ENCODE data around the gene ROR2.

The ROR2 gene

DNA sequence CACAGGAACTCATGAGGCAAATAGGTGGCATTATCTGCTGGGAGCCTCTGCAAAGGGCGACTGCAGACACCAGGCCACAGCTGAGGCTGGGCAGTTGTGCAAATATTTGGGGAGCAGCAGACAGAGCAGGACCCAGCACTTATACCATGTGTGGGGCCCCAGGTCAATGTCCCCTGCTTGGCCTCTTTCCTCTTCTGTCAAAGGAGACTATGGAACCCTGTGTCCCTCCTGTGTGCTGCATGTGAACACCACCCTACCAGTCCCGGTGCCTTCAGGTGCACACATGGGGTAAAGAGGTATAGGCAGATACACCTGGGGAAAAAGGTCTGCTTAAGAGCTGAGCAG, 50.8 kb downstream of the ROR2 start:
- DNase-seq: no peak

DNA sequence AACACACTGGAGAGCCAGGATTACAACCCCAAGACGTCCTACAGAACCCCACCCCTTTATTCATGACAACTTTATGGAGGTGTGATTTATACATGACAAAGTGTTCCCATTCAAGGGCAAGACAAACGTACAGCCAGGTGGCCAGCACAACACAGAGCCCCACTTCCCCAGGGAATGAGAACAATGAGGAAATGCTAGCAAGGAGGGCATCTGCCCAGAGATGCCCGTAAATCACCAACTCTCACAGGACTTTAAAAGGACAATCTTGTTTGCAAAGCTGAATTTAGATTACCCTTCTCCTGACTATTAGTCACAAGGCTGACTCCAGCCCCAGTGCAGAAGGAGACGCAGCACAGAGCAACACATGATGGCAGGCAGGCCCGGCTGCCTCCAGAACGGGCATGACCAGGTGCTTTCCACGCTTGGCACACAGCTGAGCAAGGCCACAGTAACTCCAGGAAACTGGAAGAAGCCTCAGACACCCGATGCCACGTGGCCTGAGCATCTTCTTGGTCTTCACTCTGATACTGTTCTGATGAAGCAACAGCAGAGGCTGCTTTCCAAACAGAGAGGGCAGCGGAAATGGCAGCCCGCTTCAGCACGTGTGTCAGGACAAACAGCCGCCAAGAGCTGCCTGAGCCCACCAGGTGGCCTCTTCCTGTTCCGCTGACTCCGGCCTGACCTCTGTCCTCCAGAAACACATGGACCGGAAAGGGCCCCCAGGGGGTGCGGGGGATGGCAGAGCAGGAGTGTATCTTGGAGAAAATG, 51.4 kb downstream of the ROR2 start:
- DNase-seq: no peak

DNA sequence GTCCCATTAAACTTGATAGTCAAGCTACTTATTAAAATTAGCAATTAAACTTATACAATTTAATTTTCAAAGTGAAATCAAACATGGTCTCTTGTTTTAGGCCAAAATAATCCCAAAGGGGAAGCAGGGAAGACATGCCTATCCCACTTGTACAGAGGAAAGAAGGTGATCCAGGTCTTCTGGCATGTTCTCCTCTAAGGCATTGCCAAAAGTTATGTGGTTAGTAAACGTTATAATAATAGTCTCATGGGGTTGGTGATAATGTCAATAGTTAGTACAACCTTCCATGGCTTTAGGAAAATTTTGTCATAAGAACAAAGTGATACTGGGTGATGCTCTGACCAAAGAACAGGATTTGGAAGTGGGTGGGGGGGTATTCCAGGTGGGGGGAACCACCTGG, 52.8 kb downstream of the ROR2 start:
- DNase-seq: no peak

DNA sequence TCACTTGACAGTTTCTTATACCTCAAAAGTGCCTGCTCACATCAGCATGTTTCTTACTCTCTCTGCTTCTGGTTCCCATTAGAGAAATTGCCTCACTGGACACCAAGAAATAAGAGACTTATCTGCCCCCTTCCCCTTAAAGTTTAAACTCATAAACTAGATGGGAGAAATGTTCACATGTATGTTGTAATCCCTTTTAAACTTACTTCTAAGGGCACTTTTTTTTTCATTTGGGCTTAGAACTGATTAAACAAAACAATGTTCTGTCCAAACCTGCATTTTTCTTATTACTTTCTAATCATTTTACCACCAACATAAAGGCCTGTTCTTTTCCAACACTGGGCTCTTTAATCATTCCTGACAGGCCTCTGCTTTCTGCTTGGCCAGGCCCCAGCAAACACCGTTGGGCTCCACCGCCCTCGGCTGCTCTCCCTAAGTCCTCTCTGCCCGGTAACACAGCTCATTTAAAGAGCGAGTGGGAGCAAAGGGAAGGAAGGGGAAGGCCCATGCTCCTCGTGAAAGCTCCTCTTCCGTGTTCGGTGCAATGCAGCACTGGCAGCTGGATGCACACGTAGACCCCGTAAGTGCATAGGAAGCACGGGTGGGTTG, 53.4 kb downstream of the ROR2 start:
- peak; percentile 8 for DNase-seq

DNA sequence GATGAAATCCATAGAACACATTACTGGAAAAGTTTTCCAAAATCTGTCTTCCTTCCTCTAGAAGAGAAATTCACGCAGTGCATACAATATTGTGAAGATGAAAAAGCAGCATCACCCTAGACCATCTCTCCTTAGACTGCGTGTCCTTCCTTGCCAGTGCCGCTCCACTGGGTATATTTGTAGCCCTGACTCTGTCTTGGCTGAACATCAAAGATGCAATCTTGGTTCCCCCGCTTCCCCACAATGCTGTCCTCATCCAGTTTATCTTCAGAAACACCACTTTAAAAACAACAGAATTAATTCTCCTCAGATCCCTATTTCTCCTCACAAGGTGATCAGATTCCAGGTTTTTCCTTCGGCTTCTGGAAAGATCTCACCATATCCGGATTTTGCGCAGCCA, 53.9 kb downstream of the ROR2 start:
- no peak for DNase-seq

DNA sequence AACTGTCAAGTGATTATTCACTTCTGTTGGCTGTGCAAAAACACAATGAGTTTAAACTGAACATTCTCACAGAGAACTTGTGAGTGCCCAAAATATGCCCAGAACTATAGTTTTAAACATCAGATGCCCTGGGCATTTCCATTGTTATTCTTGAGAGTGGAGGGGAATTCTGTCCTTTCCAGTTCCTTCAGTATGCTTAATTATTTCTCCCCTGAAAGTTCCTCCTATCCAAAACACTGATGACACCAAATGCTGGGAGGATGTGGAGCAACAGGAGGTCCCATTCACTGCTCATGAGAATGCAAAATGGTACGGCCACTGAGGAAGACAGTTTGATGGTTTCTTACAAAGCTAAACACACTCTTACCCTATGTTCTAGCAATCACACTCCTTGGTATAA, 55.5 kb downstream of the ROR2 start:
- no peak for DNase-seq

DNA sequence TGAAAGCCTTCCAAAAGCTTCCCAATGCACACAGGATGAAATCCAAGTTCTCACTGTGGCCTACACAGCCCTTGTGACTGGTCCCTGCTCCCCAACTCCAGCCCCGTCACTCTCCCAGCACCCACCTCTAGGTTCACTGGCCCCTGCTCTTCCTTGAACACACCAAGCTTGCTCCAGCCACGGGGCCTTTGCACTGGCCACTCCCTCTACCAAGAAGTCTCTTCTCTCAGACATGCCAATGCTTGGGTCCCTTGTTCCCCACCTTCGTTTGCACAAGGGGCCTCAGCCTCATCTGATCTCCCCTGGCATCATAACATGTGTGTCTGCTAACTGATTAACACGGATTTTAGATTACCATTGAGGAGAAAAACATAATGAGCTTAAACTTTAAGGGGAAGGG, 56.0 kb downstream of the ROR2 start:
- peak; percentile 6 for DNase-seq

DNA sequence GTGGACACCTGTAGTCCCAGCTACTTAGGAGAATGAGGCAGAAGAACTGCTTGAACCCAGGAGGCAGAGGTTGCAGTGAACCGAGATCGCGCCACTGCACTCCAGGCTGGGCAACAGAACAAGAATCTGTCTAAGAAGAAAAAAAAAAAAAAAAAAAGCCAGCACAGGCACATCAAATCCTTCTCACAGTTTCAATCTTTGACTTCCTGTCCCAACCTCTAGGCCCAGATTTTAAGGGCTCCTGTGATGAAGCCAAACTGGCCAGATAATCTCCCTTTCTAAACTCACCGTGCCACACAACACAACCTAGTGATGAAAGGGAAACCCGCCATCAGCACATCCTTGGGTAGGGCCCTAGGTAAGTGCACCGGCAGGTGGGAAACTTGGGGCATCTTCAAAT, 58.1 kb downstream of the ROR2 start:
- DNase-seq: no peak

DNA sequence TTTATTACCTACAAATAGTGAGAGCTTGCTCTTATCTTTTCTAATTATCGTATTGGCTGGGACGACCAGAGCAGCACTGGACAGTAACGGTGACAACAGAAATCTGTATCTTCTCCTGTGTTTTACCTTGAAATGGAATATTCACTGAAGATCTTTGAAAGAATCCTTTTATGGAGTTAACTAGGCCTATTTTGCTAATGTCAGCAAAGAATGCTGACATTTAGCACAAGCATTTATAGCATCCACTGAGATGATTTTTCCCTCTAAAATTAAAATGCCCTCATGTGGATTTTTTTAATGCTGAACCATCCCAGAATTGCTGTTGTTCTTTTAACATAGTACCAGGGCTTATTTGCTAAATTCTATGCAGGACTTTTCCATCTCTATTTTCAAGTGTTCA, 59.4 kb downstream of the ROR2 start:
- no peak for DNase-seq

DNA sequence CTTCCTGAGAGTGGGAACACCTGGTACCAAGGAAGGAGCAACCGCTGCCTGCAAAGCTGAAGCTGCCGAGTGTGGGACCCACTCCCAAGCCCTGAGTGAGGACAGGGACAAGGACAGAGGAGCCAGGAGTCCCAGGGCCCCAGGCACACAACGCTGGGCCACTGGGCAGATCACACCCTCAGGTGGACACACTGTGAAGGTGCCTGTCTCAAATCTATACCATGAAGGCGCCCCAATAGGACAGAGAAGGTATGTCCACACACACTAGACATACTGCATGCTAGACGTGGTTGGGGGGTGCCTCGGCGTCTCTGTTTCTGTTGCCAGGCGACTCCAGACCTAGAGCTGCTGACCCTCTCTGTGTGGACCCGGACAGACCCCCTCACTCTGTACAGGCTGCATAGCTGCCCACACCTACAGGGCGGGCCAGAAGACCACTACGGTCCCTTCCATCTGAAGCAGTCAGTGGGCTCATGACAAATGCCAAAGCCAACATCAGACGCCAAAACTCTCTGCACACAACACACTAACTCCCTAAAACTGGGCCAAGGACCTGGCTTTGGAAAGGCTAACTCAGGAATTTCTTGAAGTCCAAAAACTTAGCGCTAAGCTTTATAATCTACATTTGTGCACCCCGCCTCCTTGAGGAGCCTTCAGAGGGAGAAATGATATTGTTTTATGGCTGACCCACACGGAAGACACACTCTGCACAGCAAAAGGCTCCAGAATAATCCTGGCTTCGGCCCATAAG, 60.7 kb downstream of the ROR2 start:
- no peak for DNase-seq

DNA sequence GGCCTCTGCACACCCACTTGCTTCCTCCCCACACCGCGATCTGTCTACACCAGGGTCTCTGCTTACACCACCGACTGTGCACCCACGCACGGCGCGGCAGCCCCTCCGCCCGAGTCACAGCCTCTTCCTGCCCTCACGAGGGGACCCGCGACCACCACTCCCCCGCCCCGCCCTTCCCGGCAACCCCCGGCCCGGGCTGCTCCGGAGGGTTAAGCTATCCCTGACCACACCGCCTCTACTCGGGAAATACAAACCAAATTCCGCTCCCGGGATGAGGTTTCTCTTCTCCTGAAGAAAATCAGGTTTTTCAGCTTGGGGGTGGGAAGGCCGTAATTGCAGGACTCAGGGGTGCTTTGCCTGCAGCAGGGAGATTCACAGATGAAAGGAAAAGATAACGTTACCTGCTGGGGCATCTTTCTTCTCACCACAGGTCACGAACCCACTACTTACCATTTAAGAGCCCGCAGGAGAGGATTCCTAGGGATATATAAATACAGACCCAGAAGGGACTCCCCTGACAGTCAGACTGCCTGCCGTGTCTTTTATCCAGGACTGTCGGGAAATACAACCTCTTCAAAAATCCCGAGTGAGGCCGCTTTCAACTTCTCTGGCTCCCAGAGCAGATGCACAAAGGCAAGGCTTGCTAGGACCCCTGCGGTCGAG, 63.5 kb downstream of the ROR2 start:
- no peak for DNase-seq

DNA sequence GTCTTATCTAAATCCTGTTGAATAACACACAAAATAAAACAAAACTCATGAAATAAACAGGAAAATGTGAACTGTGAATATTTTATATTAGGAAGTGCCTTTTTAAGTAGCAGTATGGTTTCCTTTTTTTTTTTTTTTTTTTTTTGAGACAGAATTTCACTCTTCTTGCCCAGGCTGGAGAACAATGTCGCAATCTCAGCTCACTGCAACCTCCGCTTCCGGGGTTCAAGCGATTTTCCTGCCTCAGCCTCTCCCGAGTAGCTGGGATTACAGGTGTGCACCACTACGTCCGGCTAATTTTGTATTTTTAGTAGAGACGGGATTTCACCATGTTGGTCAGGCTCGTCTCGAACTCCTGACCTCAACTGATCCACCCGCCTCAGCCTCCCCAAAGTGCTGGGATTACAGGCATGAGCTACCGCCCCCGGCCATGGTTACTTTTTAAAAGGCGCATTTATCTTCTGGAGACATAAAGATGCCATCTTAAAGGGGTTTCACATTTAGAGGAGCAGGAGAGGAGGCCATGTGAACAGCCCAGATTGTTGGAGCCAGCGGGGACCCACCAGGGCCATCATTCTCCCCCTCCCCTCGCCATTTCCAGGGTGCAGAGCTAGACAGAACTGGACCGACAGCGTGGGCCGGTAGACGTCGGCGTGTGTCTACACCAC, 64.1 kb downstream of the ROR2 start:
- no peak for DNase-seq

DNA sequence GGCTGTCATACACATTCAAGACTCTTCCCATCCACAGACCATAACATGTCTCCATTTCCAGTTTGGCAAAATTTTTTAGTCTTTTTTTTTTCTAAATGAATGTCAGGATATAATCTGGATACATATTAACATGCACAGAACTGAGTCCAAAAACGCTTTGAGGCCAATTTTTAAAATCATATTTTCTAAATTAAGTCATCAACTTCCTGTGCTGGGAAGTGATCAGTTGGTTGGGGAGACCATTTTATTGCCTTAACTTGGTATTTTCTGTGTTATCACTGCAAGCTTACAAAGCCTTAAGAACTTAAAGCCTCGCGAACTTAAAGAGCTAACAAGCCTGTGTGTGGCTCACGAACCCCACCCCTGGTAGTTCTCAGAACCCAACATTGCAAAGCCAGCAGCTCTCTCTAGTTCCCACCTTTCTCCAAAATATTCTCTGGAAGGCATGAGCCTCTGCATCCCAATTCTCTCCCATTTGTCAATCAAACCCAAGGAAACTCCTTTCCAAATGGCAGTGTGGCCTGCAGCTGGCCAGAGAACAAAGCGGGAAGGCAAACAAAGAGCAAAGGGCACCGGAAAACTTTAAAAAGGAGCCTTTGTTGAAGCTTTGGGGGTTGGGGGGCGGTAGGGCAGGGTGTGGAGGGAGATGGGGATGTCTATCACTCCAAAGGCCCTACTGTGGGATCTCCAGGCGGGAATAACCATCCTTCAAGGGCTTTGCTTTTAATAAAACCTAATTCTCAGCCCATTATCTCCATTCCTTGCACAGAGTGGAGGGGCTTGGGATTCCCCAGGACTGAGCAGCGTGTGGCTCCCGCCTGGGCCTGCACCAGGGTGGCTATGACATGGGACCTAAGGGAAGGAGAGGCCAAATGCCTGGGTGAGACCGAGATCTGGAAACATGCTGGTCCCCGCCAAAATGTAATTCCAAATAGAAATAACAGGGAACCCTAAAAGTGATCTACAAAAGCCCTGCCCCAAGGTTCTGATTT, 65.0 kb downstream of the ROR2 start:
- DNase-seq: no peak

DNA sequence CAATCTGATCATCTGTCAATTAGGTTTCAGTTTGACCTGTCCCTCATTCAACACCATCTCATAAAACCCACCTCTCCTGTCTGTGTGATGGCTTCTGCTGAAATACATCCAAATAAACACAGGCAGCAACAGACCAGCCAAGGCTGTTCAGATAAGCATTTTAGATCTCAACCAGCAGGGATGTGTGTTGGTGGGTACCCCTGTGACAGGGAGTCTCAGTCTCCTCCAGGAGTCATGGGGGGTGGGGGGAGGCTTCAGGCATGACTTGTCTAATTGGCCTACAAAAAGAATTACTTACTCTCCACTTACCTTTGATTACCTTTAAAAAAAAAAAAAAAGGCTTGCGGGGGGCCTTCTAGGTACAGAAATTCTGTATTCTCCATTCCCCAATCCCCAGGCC, 65.9 kb downstream of the ROR2 start:
- no peak for DNase-seq

DNA sequence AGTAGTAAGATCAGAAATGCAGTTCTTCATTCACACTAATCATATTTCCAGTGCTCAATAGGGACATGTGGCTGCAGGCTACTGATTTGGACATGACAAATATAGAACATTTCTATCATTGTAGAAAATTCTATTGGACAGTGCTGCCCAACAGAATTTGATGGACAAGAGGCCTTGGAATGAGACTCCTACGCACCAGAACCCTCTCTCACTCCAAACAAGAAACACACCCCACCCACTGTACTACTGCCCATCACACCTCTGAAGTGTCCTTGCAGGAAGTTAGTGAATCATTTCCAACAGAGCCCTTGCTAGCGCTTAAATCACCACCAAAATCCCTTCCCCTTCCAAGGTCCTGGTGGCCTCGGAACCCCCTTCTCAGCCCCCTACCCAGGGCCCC, 66.5 kb downstream of the ROR2 start:
- DNase-seq: no peak

DNA sequence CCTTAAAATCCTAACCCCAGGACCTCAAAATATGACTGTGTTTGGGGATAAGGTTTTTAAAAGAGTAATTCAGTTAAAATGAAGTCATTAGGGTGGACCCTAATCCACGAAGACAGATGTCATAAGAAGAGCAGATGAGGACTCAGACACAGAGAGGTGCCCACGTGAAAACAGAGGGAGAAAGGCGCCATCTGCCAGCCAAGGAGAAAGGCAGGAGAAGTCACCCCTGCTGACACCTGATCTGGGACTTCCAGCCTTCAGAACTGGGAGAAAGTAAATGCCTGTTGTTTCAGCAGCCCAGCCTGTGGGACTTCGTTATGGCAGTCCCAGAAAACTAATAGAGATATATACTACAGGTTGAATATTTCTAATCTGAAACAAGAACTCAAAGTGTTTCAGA, 67.4 kb downstream of the ROR2 start:
- DNase-seq: peak; percentile 83

DNA sequence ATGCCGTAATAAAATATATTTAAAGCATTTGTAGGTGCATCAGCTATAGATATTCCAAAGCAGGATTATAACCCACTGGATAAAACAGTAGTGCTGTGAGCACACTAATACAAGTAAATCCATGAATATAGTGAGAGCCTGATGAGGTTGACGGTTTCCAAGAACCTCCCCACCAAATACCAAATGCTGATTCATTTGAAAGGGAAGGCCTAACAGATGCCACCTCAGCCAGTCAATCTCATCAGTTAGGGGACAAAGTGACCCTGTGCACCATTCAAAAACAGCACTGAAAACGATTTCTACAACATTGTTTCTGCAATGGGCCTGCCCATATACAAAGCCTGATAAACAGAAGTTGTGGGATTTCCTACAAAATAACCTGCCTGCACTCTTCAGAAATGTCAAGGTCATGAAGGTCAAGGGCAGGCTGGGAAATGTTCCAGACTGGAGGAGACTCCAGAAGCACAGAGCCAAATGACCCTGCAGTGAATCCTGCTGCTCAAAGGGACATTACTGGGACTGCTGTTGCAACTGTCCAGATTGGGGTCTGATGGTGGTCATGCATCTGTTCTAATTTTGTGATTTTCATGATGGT, 69.6 kb downstream of the ROR2 start:
- no peak for DNase-seq

DNA sequence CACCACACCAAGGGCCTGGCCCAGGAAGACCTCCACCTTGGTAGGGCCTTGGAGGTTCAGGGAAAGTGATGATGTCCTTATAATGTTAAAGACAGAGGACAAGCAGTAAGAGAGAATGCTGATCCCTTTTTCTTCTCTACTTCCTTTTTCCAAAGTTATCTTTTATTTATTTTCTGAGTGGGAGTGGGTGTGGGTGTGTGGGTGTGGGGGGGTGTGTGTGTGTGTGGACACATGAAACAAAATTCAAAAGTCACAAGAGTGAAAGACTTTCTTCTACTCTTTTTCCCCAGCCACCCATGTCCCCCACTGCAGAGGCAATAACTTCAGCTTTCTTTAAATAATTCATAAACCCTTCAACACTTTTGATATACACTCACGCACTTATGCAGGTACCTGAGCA, 70.8 kb downstream of the ROR2 start:
- no peak for DNase-seq

DNA sequence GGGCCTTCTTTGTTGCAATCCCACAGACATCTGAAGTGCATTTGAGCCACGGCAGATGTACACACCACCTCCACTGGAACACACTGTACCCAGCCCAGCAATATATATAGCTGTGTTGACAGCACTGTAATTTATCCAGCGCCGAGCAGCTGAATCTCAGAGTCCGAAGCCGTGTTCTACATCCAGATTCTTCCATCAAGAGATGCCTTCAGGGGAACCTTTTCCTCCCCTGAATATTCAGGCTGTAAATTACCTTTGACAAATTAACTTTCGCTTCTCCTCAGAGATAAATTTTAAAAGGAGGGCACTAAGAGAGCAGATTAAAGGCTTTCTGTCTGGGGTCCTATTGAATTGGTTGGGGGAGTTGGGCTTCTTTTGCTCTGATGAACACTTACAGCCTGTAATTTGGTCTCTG, 76.4 kb downstream of the ROR2 start:
- DNase-seq: no peak

DNA sequence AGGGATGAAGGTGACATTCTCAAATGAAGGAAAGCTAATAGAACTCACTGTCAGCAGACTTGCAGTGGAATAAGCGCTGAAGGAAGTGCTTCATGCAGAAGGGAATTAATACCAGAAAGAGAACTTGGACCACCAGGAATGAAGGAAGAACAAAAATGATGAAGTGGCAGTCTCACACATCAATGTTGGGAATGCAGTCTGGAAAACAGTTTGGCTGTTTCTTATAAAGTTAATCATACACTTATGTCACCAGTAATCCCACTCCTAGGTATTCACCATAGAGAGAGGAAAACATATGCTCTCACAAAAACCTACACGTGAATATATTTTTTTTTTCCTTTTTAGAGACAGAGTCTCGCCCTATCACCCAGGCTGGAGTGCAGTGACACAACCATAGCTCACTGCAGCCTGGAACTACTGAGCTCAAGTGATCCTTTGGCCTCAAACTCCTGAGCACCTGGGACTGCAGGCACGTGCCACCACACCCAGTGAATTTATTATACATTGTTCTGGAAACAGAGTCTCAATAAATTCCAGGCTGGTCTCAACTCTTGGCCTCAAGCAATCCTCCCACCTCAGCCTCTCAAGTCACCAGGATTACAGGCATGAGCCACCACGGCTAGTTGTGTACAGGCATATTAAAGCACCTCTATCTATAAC, 81.2 kb downstream of the ROR2 start:
- no peak for DNase-seq

DNA sequence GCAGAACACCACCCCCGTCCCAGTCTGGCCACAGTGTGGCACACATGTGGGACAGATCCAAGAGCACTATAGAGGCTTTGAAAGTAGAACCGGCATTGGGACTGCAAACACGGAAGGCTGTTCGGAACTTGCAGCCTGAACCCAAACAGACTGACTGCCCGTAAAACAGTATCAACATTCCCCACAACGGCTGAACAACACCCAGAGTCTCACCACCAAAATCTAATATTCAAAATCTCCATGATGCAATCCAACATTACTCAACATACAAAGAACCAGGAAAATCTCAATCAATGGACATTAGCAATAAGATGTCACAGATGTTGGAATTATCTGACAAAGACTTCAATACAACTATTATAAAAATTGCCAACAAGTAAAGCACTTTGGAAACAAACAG, 82.3 kb downstream of the ROR2 start:
- DNase-seq: no peak
